Colonic mucosa (tissue), 4 donors: ENCODE measurements around the gene NEK10. TPM values are rescaled to one million over a fixed set of nuclear protein-coding genes. Genes with fewer than 3 reads are reported as not detected.

ENCODE experiments used
- DNase-seq: peaks from one replicate; pipeline ENCODE4 v3.0.0-alpha.2; 2020
- H3K27ac ChIP-seq: fragments of 200-600 bp; one replicate; pipeline ENCODE4 v1.8.0; 2021
- H3K27me3 ChIP-seq: fragments of 200-600 bp; one replicate; pipeline ENCODE4 v1.8.0; 2021
- H3K36me3 ChIP-seq: fragments of 200-600 bp; one replicate; pipeline ENCODE4 v1.8.0; 2021
- H3K4me1 ChIP-seq: fragments of 200-600 bp; one replicate; pipeline ENCODE4 v1.8.0; 2021; ENCODE audit warnings: mild to moderate bottlenecking
- H3K4me3 ChIP-seq: fragments of 200-600 bp; one replicate; pipeline ENCODE4 v1.8.0; 2021
- H3K9ac ChIP-seq, 2 donors: one replicate each; pipeline ENCODE4 v1.7.0; 2013; ENCODE audit warnings: control low read depth in 2 of 2, low read depth in 2 of 2, low read length in 2 of 2
- H3K9me3 ChIP-seq: fragments of 200-600 bp; one replicate; pipeline ENCODE4 v1.8.0; 2021
- intact Hi-C: fragments of 100-400 bp; cut with DNase I; formaldehyde crosslinking; loops from one replicate; pipeline ENCODE4 v1.14.1; 2022
- total RNA-seq, 2 donors: library from RNA; stranded (reverse); fragmentation: NEBNext Ultra II Directional in 1 of 2; extraction: Animal tissue kit (Norgen Biotek cat#: 25700) in 1 of 2; gene quantifications; one replicate each; pipeline ENCODE4 v1.2.1, GENCODE V29; 2021
- TF ChIP-seq, protein P1 (sequence below): fragments of 200-600 bp; IDR thresholded peaks from one replicate; pipeline ENCODE4 v1.8.0; 2022; ENCODE audit warnings: antibody characterized with exemption, mild to moderate bottlenecking
- donor health status: healthy.
- donor health status: DM: no; HTN: no; CAD: no.
- donor health status: DM: no; HTN: no; CAD: no.

Gene NEK10
- total RNA-seq, 2 donors from 2014 or later: 0.67 to 0.88 TPM

- no peak overlapping the region for H3K27ac ChIP-seq
- TF ChIP-seq, protein P1, sequence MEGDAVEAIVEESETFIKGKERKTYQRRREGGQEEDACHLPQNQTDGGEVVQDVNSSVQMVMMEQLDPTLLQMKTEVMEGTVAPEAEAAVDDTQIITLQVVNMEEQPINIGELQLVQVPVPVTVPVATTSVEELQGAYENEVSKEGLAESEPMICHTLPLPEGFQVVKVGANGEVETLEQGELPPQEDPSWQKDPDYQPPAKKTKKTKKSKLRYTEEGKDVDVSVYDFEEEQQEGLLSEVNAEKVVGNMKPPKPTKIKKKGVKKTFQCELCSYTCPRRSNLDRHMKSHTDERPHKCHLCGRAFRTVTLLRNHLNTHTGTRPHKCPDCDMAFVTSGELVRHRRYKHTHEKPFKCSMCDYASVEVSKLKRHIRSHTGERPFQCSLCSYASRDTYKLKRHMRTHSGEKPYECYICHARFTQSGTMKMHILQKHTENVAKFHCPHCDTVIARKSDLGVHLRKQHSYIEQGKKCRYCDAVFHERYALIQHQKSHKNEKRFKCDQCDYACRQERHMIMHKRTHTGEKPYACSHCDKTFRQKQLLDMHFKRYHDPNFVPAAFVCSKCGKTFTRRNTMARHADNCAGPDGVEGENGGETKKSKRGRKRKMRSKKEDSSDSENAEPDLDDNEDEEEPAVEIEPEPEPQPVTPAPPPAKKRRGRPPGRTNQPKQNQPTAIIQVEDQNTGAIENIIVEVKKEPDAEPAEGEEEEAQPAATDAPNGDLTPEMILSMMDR: no peak
- intact Hi-C loops: no loop called here
Measured at GRCh38 chr3:27085829-27086730, 283.1 kb downstream of the NEK10 start.

GRCh38 chr3:27081992-27082607, 287.1 kb downstream of the NEK10 start:
- no peaks in the 10 kb centered on the region for H3K36me3 ChIP-seq
- no peak overlapping the region for H3K27ac ChIP-seq
- intact Hi-C loops: no loop called here
- H3K4me3 ChIP-seq: no peak overlapping the region
- no peaks in the 10 kb centered on the region for H3K4me1 ChIP-seq
- TF ChIP-seq, protein P1: no peak
- DNase-seq: no peak
- no peaks in the 10 kb centered on the region for H3K27me3 ChIP-seq
- no peak overlapping the region for H3K9ac ChIP-seq
- no peaks in the 10 kb centered on the region for H3K9me3 ChIP-seq

More at GRCh38 chr3:27085829-27086730, 283.1 kb downstream of the NEK10 start:
- DNase-seq: no peak
- Histone ChIP-seq H3K27me3 (no peaks in the 10 kb centered on the region), H3K9ac (no peak overlapping the region), H3K36me3 (no peaks in the 10 kb centered on the region), H3K9me3 (no peaks in the 10 kb centered on the region), H3K4me1 (no peaks in the 10 kb centered on the region), H3K4me3 (no peak overlapping the region)

- Histone ChIP-seq H3K27me3 (no peaks in the 10 kb centered on the region), H3K9ac (no peak overlapping the region), H3K4me1 (no peaks in the 10 kb centered on the region), H3K9me3 (no peaks in the 10 kb centered on the region), H3K27ac (no peak overlapping the region), H3K4me3 (no peak overlapping the region), H3K36me3 (no peaks in the 10 kb centered on the region)
- no peak for DNase-seq
- TF ChIP-seq, protein P1: no peak
- intact Hi-C loops: no loop called here
Measured at GRCh38 chr3:27081566-27081965, 287.6 kb downstream of the NEK10 start.

- Histone ChIP-seq H3K9me3 (no peaks in the 10 kb centered on the region), H3K4me1 (no peaks in the 10 kb centered on the region), H3K27me3 (no peaks in the 10 kb centered on the region), H3K4me3 (no peak overlapping the region), H3K9ac (no peak overlapping the region), H3K36me3 (no peaks in the 10 kb centered on the region), H3K27ac (no peak overlapping the region)
- TF ChIP-seq, protein P1: no peak
- intact Hi-C loops: no loop called here
- no peak for DNase-seq
Measured at GRCh38 chr3:27080258-27080525, 289.0 kb downstream of the NEK10 start.

DNA sequence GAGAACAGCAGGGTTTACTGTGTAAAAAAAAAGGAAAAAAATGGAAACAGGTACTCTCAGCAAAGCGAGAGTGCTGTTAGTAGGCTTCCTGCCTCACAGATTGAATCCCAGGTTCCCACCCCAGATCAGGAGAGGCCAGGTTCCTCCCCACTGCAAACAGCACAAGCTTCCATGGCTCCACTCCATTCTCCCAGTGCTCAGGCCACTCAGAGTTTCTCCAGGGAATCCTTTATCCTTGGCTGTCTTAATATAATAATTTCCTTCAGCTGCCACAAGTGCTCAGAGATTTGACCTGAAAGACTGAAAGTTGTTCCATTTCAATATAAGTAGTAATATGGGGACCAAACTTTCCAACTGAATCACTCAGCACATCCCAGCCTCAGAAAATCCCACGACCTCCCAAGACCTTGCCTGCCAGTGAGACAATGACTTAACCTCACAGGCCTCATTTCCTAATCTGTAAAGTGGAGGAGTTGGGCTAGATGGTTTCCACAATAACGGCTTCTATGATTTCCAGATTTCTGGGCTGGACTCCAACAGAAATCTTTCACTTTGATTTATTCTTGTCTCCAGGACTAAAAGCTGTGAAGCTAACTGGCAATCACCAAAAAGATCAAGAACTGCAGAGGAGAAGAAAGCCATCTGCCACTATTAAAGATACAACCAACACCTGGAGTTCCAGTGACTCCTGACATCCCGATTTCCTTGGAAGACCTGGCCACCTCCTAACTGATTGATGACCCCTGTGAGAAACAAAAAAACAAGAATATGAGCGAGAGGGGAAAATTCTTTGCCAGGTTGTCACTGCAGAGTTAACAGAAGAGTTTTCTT, 289.5 kb downstream of the NEK10 start:
- intact Hi-C loops: no loop called here
- no peak overlapping the region for H3K9ac ChIP-seq
- H3K4me1 ChIP-seq: no peaks in the 10 kb centered on the region
- H3K4me3 ChIP-seq: no peak overlapping the region
- H3K9me3 ChIP-seq: no peaks in the 10 kb centered on the region
- DNase-seq: no peak
- H3K27me3 ChIP-seq: no peaks in the 10 kb centered on the region
- TF ChIP-seq, protein P1: no peak
- H3K27ac ChIP-seq: no peak overlapping the region
- no peaks in the 10 kb centered on the region for H3K36me3 ChIP-seq
